GM12878 (cell line): Measurements from ENCODE around the gene COL23A1. TPM values are rescaled to one million over a fixed set of nuclear protein-coding genes. Genes with fewer than 3 reads are reported as not detected.

Experiments
- ATAC-seq: fragments of 200-7000 bp; cut with Tn5 transposase; 3 replicates; pipeline ENCODE4 v1.9.1; 2020; ENCODE audit warnings: mild to moderate bottlenecking, moderate library complexity
- BruUV-seq: library from RNA; stranded (reverse); fragments of 400-500 nt; replicated peaks from 2 replicates; lab custom pipeline; 2021; lab: Mats Ljungman, UMichigan
- CTCF ChIA-PET: fragments of 300-600 bp; sonication (Branson Sonifier 250); formaldehyde crosslinking; extraction: SDS; loops from one replicate; lab custom pipeline; 2021; ENCODE audit warnings: inconsistent platforms; lab: Yijun Ruan, JAX
- POLR2A ChIA-PET: fragments of 350-600 bp; formaldehyde crosslinking; extraction: SDS; loops from one replicate; lab custom pipeline; 2021; ENCODE audit warnings: inconsistent platforms; lab: Charles Lee
- RAD21 ChIA-PET: fragments of 300-600 bp; sonication (Branson Sonifier 250); formaldehyde crosslinking; loops from one replicate; lab custom pipeline; 2023; ENCODE audit warnings: antibody characterized with exemption; ENCODE audit not compliant: unreplicated experiment; lab: Charles Lee
- SMC1A ChIA-PET: fragments of 300-600 bp; sonication (Branson Sonifier 250); formaldehyde crosslinking; loops from one replicate; lab custom pipeline; 2023; ENCODE audit not compliant: unreplicated experiment, uncharacterized antibody; lab: Charles Lee
- DNase-seq: peaks from one replicate; pipeline ENCODE4 v3.0.0-alpha.2; 2011; ENCODE audit warnings: low read depth, low spot score
- FAIRE-seq: peaks from 3 replicates; lab custom pipeline; 2011; peaks lifted over from hg19 to GRCh38; lab: Jason Lieb, UNC
- H2AFZ ChIP-seq: 2 replicates; pipeline ENCODE4 v1.6.0; 2011; ENCODE audit warnings: low read depth, low read length, control low read depth; ENCODE audit not compliant: control insufficient read depth
- H3K27ac ChIP-seq: 2 replicates; pipeline ENCODE4 v1.5.1; 2011; ENCODE audit warnings: control low read depth; ENCODE audit not compliant: control insufficient read depth, insufficient read depth
- H3K27me3 ChIP-seq, 2 experiments: replicated peaks in 1 of 2; 2 replicates each; pipeline versions ENCODE4 v1.6.0 to v1.6.1; 2011; ENCODE audit warnings: low read length in 1 of 2; ENCODE audit not compliant: control insufficient read depth in 2 of 2, insufficient read depth in 2 of 2
- H3K36me3 ChIP-seq, 2 experiments: 2 replicates each; pipeline ENCODE4 v1.5.1; 2011; ENCODE audit warnings: low read length in 1 of 2; ENCODE audit not compliant: control insufficient read depth in 2 of 2, insufficient read depth in 2 of 2
- H3K4me1 ChIP-seq: 2 replicates; pipeline ENCODE4 v1.6.1; 2011; ENCODE audit warnings: mild to moderate bottlenecking, low read length, moderate library complexity, mixed read lengths; ENCODE audit not compliant: control insufficient read depth, insufficient read depth
- H3K4me2 ChIP-seq: 2 replicates; pipeline ENCODE4 v1.6.0; 2011; ENCODE audit warnings: control low read depth; ENCODE audit not compliant: control insufficient read depth, insufficient read depth
- H3K4me3 ChIP-seq: fragments of 200-600 bp; sonication (generic); 2 replicates; pipeline ENCODE4 v1.5.1; 2016
- H3K79me2 ChIP-seq: 2 replicates; pipeline ENCODE4 v1.6.0; 2011; ENCODE audit warnings: low read length; ENCODE audit not compliant: control insufficient read depth, insufficient read depth
- H3K9ac ChIP-seq: 2 replicates; pipeline ENCODE4 v1.8.0; 2011; ENCODE audit warnings: low read length, control low read depth, mixed read lengths; ENCODE audit not compliant: control insufficient read depth, insufficient read depth
- H3K9me3 ChIP-seq: replicated peaks from 3 replicates; pipeline ENCODE4 v1.5.1; 2011; ENCODE audit warnings: mild to moderate bottlenecking, low read length; ENCODE audit not compliant: control insufficient read depth, insufficient read depth
- H4K20me1 ChIP-seq: 2 replicates; pipeline ENCODE4 v1.6.0; 2011; ENCODE audit not compliant: control insufficient read depth, insufficient read depth
- ATF7 ChIP-seq: fragments of 450-650 bp; IDR thresholded peaks from 2 replicates; pipeline ENCODE4 v1.6.1; 2016; ENCODE audit warnings: low read depth, mild to moderate bottlenecking
- GATAD2B ChIP-seq: fragments of 450-650 bp; conservative IDR thresholded peaks from 2 replicates; pipeline ENCODE4 v1.6.1; 2017; ENCODE audit warnings: low read depth, mild to moderate bottlenecking, moderate library complexity
- KDM1A ChIP-seq: fragments of 200-600 bp; sonication (generic); IDR thresholded peaks from 2 replicates; pipeline ENCODE4 v1.6.1; 2016; ENCODE audit warnings: borderline replicate concordance
- NFYA ChIP-seq: IDR thresholded peaks from 2 replicates; pipeline ENCODE4 v1.6.1; 2011; ENCODE audit warnings: low read depth, mild to moderate bottlenecking, low read length, improper control_type of control experiment, borderline replicate concordance
- NR2F1 ChIP-seq: fragments of 450-650 bp; conservative IDR thresholded peaks from 2 replicates; pipeline ENCODE4 v1.6.1; 2017; ENCODE audit warnings: mild to moderate bottlenecking
- SUPT20H ChIP-seq: IDR thresholded peaks from 2 replicates; pipeline ENCODE4 v1.6.1; 2011; ENCODE audit warnings: low read depth, mild to moderate bottlenecking, low read length, moderate library complexity, borderline replicate concordance; ENCODE audit not compliant: control insufficient read depth
- WGBS: methylation state at CpG from one replicate; pipeline ENCODE4 v1.1.6; 2016; ENCODE audit warnings: low lambda C conversion rate; ENCODE audit not compliant: insufficient replicate concordance, insufficient coverage; ENCODE audit errors: missing lambda C conversion rate; 5-methylcytosine and 5-hydroxymethylcytosine counted together
- in situ Hi-C: fragments of 300-500 bp; cut with MboI; formaldehyde crosslinking; loops from 9 replicates; pipeline ENCODE4 v1.14.3; 2018; ENCODE audit warnings: mixed read lengths
- intact Hi-C: fragments of 100-400 bp; cut with micrococcal nuclease; formaldehyde crosslinking; loops from one replicate; pipeline ENCODE4 v1.14.2; 2022; ENCODE audit not compliant: unreplicated experiment
- polyA plus RNA-seq, 11 experiments: library from polyadenylated mRNA; depleted of rRNA in 4 of 11; unstranded in 6 of 11; stranded (reverse) in 5 of 11; fragments of >200 nt; fragmentation: Nextera tagmentation in 4 of 11; fragmentation: Illumina TruSeq in 1 of 11; extraction: Ambion mirVana in 4 of 11; extraction: Trizol in 1 of 11; gene quantifications; 1 replicate in 1 of 11; 2 replicates in 10 of 11; pipeline versions ENCODE4 v1.2.1 to v1.2.3, GENCODE V29; 2011 to 2016; ENCODE audit warnings: inconsistent platforms in 2 of 11, missing spikeins in 2 of 11, low read depth in 1 of 11
- total RNA-seq, 4 experiments: library from RNA; depleted of rRNA in 3 of 4; stranded (reverse); fragments of >200 nt in 3 of 4; fragmentation: Illumina TruSeq in 1 of 4; extraction: Trizol in 1 of 4; gene quantifications; 2 replicates each; pipeline versions ENCODE4 v1.2.1 to v1.2.3, GENCODE V29; 2013 to 2021
- TF ChIP-seq, protein P1 (sequence below): fragments of 450-650 bp; IDR thresholded peaks from 2 replicates; pipeline ENCODE4 v1.6.1; 2017; ENCODE audit warnings: antibody characterized with exemption, mild to moderate bottlenecking, moderate library complexity
- TF ChIP-seq, protein P2 (sequence below): fragments of 450-650 bp; conservative IDR thresholded peaks from 2 replicates; pipeline ENCODE4 v1.6.1; 2017; ENCODE audit warnings: mild to moderate bottlenecking, moderate library complexity

COL23A1 gene
- total and polyA plus RNA-seq, 10 of the 15 experiments (the other 5 are each of a cell fraction or from before 2014, with no cell fraction given) = 0.03 to 0.83 (median 0.09) TPM; not detected in 5

DNA sequence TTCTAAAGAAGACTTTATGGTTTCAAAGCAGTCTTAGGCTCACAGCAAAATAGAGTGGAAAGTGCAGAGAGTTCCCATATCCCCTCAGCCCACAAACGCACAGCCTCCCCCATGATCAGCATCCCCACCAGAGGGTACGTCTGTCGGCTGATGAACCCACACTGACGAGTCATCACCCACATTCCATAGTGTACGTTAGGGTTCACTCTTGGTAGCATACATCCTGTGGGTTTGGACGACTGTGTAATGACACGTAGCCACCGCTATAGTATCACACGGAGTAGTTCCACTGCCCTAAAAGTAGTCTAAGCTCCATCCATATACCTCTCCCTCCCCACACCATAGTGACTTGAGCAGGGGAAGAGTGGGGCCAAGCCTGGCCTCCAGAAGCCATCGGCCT is 221.9 kb downstream of the COL23A1 start:
- ATAC-seq = no peak
- Histone ChIP-seq H3K4me1 (no peaks in the 10 kb centered on the region), H3K9ac (no peak overlapping the region), H3K27me3 (no peaks in the 10 kb centered on the region), H3K4me3 (no peak overlapping the region), H4K20me1 (no peaks in the 10 kb centered on the region), H3K9me3 (no peaks in the 10 kb centered on the region; the same call in 2 of the 3 replicates), H2AFZ (no peak overlapping the region), H3K4me2 (no peak overlapping the region), H3K27ac (no peak overlapping the region), H3K36me3 (no peaks in the 10 kb centered on the region)
- intact Hi-C loops (no loop called here), in situ Hi-C loops (no loop called here)
- BruUV-seq = no TSS peak
- WGBS = 35% methylated on average over 10 of the region's 10 CpGs
- ChIA-PET RAD21 (no interaction called here), CTCF (no interaction called here)
- no peak for FAIRE-seq
- DNase-seq = no peak
- TF ChIP-seq GATAD2B = no peak
- TF ChIP-seq, protein P1, sequence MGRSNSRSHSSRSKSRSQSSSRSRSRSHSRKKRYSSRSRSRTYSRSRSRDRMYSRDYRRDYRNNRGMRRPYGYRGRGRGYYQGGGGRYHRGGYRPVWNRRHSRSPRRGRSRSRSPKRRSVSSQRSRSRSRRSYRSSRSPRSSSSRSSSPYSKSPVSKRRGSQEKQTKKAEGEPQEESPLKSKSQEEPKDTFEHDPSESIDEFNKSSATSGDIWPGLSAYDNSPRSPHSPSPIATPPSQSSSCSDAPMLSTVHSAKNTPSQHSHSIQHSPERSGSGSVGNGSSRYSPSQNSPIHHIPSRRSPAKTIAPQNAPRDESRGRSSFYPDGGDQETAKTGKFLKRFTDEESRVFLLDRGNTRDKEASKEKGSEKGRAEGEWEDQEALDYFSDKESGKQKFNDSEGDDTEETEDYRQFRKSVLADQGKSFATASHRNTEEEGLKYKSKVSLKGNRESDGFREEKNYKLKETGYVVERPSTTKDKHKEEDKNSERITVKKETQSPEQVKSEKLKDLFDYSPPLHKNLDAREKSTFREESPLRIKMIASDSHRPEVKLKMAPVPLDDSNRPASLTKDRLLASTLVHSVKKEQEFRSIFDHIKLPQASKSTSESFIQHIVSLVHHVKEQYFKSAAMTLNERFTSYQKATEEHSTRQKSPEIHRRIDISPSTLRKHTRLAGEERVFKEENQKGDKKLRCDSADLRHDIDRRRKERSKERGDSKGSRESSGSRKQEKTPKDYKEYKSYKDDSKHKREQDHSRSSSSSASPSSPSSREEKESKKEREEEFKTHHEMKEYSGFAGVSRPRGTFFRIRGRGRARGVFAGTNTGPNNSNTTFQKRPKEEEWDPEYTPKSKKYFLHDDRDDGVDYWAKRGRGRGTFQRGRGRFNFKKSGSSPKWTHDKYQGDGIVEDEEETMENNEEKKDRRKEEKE = no peak
- TF ChIP-seq NFYA = no peak
- TF ChIP-seq, all 136 proteins: peak for 0
- POLR2A ChIA-PET = no interaction called here
- SMC1A ChIA-PET = no interaction called here
- no peaks in the 10 kb centered on the region for H3K79me2 ChIP-seq

DNA sequence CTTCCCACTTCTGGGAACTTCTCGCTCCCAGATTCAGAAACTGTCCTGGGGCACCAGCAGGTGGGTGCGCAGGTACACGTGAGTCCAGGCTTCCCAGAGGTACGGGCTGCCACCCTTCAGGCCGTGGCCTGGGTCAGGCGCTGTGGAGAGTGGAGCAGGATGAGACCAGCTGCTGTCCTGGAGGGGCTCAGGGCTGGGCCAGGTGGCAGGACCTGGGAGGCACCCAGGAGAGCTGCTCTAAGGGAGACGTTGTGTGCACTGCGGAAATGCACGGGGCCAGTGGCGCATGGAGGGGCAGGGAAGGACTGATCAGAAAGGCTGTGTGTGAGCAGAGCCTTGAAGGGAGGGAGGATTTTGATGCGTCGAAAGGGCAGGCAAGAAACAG is 222.5 kb downstream of the COL23A1 start:
- in situ Hi-C loops (no loop called here), intact Hi-C loops (no loop called here)
- RAD21 ChIA-PET = no interaction called here
- H3K36me3 ChIP-seq = no peaks in the 10 kb centered on the region
- 43% methylated on average over 12 of the region's 12 CpGs for WGBS
- CTCF ChIA-PET = no interaction called here
- no peak overlapping the region for H3K27ac ChIP-seq
- POLR2A ChIA-PET = no interaction called here
- DNase-seq (no peak), FAIRE-seq (no peak), ATAC-seq (no peak)
- SMC1A ChIA-PET = no interaction called here
- no peak overlapping the region for H3K4me3 ChIP-seq
- no peak overlapping the region for H3K9ac ChIP-seq
- no peaks in the 10 kb centered on the region; the same call in 2 of the 3 replicates for H3K9me3 ChIP-seq
- TF ChIP-seq NR2F1 = no peak
- no peak for TF ChIP-seq ATF7
- TF ChIP-seq, protein P2, sequence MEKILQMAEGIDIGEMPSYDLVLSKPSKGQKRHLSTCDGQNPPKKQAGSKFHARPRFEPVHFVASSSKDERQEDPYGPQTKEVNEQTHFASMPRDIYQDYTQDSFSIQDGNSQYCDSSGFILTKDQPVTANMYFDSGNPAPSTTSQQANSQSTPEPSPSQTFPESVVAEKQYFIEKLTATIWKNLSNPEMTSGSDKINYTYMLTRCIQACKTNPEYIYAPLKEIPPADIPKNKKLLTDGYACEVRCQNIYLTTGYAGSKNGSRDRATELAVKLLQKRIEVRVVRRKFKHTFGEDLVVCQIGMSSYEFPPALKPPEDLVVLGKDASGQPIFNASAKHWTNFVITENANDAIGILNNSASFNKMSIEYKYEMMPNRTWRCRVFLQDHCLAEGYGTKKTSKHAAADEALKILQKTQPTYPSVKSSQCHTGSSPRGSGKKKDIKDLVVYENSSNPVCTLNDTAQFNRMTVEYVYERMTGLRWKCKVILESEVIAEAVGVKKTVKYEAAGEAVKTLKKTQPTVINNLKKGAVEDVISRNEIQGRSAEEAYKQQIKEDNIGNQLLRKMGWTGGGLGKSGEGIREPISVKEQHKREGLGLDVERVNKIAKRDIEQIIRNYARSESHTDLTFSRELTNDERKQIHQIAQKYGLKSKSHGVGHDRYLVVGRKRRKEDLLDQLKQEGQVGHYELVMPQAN = no peak
- no peak for TF ChIP-seq KDM1A
- TF ChIP-seq SUPT20H = no peak
- no peak overlapping the region for H2AFZ ChIP-seq
- no peaks in the 10 kb centered on the region for H3K79me2 ChIP-seq
- no peaks in the 10 kb centered on the region for H3K4me1 ChIP-seq
- no peak overlapping the region for H3K4me2 ChIP-seq
- BruUV-seq = no TSS peak
- H4K20me1 ChIP-seq = no peaks in the 10 kb centered on the region
- H3K27me3 ChIP-seq = no peaks in the 10 kb centered on the region
